K562 (cell line): ENCODE data around the gene BICDL1. TPM values are rescaled to one million over a fixed set of nuclear protein-coding genes. Genes with fewer than 3 reads are reported as not detected.

ENCODE experiments used
- ATAC-seq: fragments of 200-7000 bp; cut with Tn5 transposase; 3 replicates; pipeline ENCODE4 v1.9.1; 2020; ENCODE audit warnings: moderate library complexity
- BruUV-seq: library from RNA; stranded (reverse); fragments of 400-500 nt; replicated peaks from 2 replicates; lab custom pipeline; 2021; lab: Mats Ljungman, UMichigan
- CTCF ChIA-PET: fragments of 300-600 bp; formaldehyde crosslinking; extraction: SDS; loops from one replicate; lab custom pipeline; 2021; ENCODE audit warnings: low intra/inter-chr PET ratio; lab: Yijun Ruan, JAX
- POLR2A ChIA-PET: fragments of 300-600, 350-650 bp; sonication (Branson Sonifier 250); formaldehyde crosslinking; extraction: SDS; loops from one replicate; lab custom pipeline; 2021; ENCODE audit warnings: antibody characterized with exemption, inconsistent platforms; lab: Yijun Ruan, JAX
- DNase-seq, 4 experiments: peaks; one replicate each; pipeline versions ENCODE4 v3.0.0 to v3.0.0-alpha.2; 2011 to 2018; ENCODE audit warnings: low spot score in 3 of 4, mixed read lengths in 3 of 4; ENCODE audit errors: extremely low read depth in 1 of 4
- FAIRE-seq: peaks from 2 replicates; lab custom pipeline; 2011; peaks lifted over from hg19 to GRCh38; lab: Jason Lieb, UNC
- H2AFZ ChIP-seq: 2 replicates; pipeline ENCODE4 v1.6.0; 2011; ENCODE audit warnings: low read depth, low read length, control low read depth, inconsistent platforms
- H3K27ac ChIP-seq: fragments of 200-600 bp; 3 replicates; pipeline ENCODE4 v1.8.0; 2011; ENCODE audit warnings: low read depth, mild to moderate bottlenecking, control low read depth, inconsistent platforms, low read length, moderate library complexity, mixed read lengths; ENCODE audit errors: extremely low read depth
- H3K27me3 ChIP-seq, 2 experiments: fragments of 300-600 bp in 1 of 2; 2 replicates in 1 of 2; 3 replicates in 1 of 2; pipeline versions ENCODE4 v1.6.0 to v1.8.0; 2011; ENCODE audit warnings: inconsistent platforms in 2 of 2, low read length in 2 of 2, mild to moderate bottlenecking in 1 of 2, mixed read lengths in 1 of 2, moderate library complexity in 1 of 2; ENCODE audit not compliant: control insufficient read depth in 2 of 2, insufficient read depth in 2 of 2
- H3K36me3 ChIP-seq: fragments of 300-600 bp; 3 replicates; pipeline ENCODE4 v1.8.0; 2011; ENCODE audit warnings: mild to moderate bottlenecking, low read length, inconsistent platforms; ENCODE audit not compliant: control insufficient read depth, insufficient read depth
- H3K4me1 ChIP-seq, 2 experiments: fragments of 200-600 bp in 1 of 2; replicated peaks in 1 of 2; 2 replicates in 1 of 2; 3 replicates in 1 of 2; pipeline versions ENCODE4 v1.5.1 to v1.8.0; 2011; ENCODE audit warnings: inconsistent platforms in 2 of 2, low read length in 2 of 2, mild to moderate bottlenecking in 1 of 2, mixed read lengths in 1 of 2, moderate library complexity in 1 of 2; ENCODE audit not compliant: control insufficient read depth in 2 of 2, insufficient read depth in 2 of 2
- H3K4me2 ChIP-seq: 2 replicates; pipeline ENCODE4 v1.6.1; 2011; ENCODE audit warnings: low read length, control low read depth, inconsistent platforms, mixed read lengths; ENCODE audit not compliant: insufficient read depth
- H3K4me3 ChIP-seq: fragments of 200-600 bp; sonication (generic), shearing (Covaris generic); 2 replicates; pipeline ENCODE4 v1.5.1; 2016; ENCODE audit warnings: control low read depth, inconsistent platforms
- H3K79me2 ChIP-seq: fragments of 200-600 bp; 3 replicates; pipeline ENCODE4 v1.8.0; 2011; ENCODE audit warnings: low read length, inconsistent platforms; ENCODE audit not compliant: control insufficient read depth, insufficient read depth
- H3K9ac ChIP-seq, 2 experiments: 2 replicates each; pipeline versions ENCODE4 v1.6.0 to v1.6.1; 2011; ENCODE audit warnings: low read depth in 2 of 2, low read length in 2 of 2, control low read depth in 1 of 2, inconsistent platforms in 1 of 2, mild to moderate bottlenecking in 1 of 2, mixed read lengths in 1 of 2; ENCODE audit not compliant: insufficient read depth in 1 of 2
- H3K9me1 ChIP-seq: one replicate; pipeline ENCODE4 v1.6.0; 2011; ENCODE audit warnings: inconsistent platforms, mild to moderate bottlenecking, low read length, moderate library complexity; ENCODE audit not compliant: control insufficient read depth, insufficient read depth
- H3K9me3 ChIP-seq: replicated peaks from 2 replicates; pipeline ENCODE4 v1.5.1; 2011; ENCODE audit warnings: low read depth, low read length, inconsistent platforms; ENCODE audit not compliant: control insufficient read depth, insufficient read depth
- H4K20me1 ChIP-seq: replicated peaks from 2 replicates; pipeline ENCODE4 v1.6.1; 2011; ENCODE audit warnings: low read length, inconsistent platforms, mixed read lengths; ENCODE audit not compliant: control insufficient read depth, insufficient read depth
- DEAF1 ChIP-seq: fragments of 450-650 bp; formaldehyde crosslinking; IDR thresholded peaks from 2 replicates; pipeline ENCODE4 v1.4.0; 2020; ENCODE audit warnings: mild to moderate bottlenecking, moderate library complexity
- DPF2 ChIP-seq: fragments of 450-650 bp; IDR thresholded peaks from 2 replicates; pipeline ENCODE4 v1.6.1; 2016
- LEF1 ChIP-seq: fragments of 450-650 bp; IDR thresholded peaks from 2 replicates; pipeline ENCODE4 v1.6.1; 2016; ENCODE audit warnings: mild to moderate bottlenecking
- PHB2 ChIP-seq: fragments of 450-650 bp; IDR thresholded peaks from 2 replicates; pipeline ENCODE4 v1.6.1; 2017; ENCODE audit warnings: low read depth
- USF2 ChIP-seq: sonication (generic); formaldehyde crosslinking; IDR thresholded peaks from 2 replicates; pipeline ENCODE4 v1.5.0; 2020; ENCODE audit warnings: missing genetic modification reagents
- ZBTB11 ChIP-seq, 3 experiments: fragments of 200-800 bp in 1 of 3; fragments of 250-450 bp in 1 of 3; fragments of 450-650 bp in 1 of 3; sonication (Bioruptor Pico) in 1 of 3; sonication (Bioruptor generic) in 1 of 3; formaldehyde crosslinking in 1 of 3; IDR thresholded peaks; 2 replicates each; pipeline versions ENCODE4 v1.6.1 to v1.8.0; 2016 to 2022; ENCODE audit warnings: mild to moderate bottlenecking in 2 of 3, missing genetic modification characterization in 2 of 3, missing compliant biosample characterization in 1 of 3, moderate library complexity in 1 of 3
- ZNF407 ChIP-seq: fragments of 450-650 bp; IDR thresholded peaks from 2 replicates; pipeline ENCODE4 v1.6.1; 2016; ENCODE audit warnings: low read depth
- WGBS: fragments of 100-300 bp; shearing (Covaris generic); methylation state at CpG from one replicate; pipeline ENCODE4 v1.1.6; 2016; ENCODE audit warnings: low coverage, mixed read lengths; ENCODE audit not compliant: insufficient coverage; ENCODE audit errors: missing lambda C conversion rate; 5-methylcytosine and 5-hydroxymethylcytosine counted together
- in situ Hi-C: fragments of 300-500 bp; cut with MboI; formaldehyde crosslinking; loops from 4 replicates; pipeline ENCODE4 v1.15.0; 2018; ENCODE audit warnings: inconsistent platforms, mixed read lengths
- intact Hi-C: fragments of 100-400 bp; cut with micrococcal nuclease; formaldehyde crosslinking; loops from 2 replicates; pipeline ENCODE4 v1.14.2; 2022
- polyA plus RNA-seq, 8 experiments: library from polyadenylated mRNA; depleted of rRNA in 4 of 8; stranded (reverse) in 5 of 8; unstranded in 3 of 8; fragments of >200 nt; fragmentation: Nextera tagmentation in 2 of 8; fragmentation: Illumina TruSeq in 1 of 8; extraction: Ambion mirVana in 2 of 8; extraction: Trizol in 1 of 8; gene quantifications; 2 replicates each; pipeline versions ENCODE4 v1.2.1 to v1.2.3, GENCODE V29; 2011 to 2014; ENCODE audit warnings: inconsistent platforms in 1 of 8, missing spikeins in 1 of 8
- total RNA-seq, 7 experiments: library from RNA; depleted of rRNA in 6 of 7; stranded (reverse); fragments of >200 nt in 6 of 7; fragmentation: Illumina TruSeq in 2 of 7; extraction: Trizol in 2 of 7; gene quantifications; 2 replicates each; pipeline versions ENCODE4 v1.2.1 to v1.2.3, GENCODE V29; 2011 to 2021; ENCODE audit warnings: low replicate concordance in 1 of 7

BICDL1 gene
- total and polyA plus RNA-seq, 9 of the 15 experiments (the other 6 are each of a cell fraction or from before 2014, with no cell fraction given) = 0.06 to 2.0 (median 0.58) TPM

- Histone ChIP-seq H3K27me3 (peaks cover 14 to 36% of the 10 kb centered on the region in 2 experiments), H3K9me3 (no peaks in the 10 kb centered on the region), H3K4me2 (no peak overlapping the region), H3K9me1 (no peaks in the 10 kb centered on the region), H2AFZ (no peak overlapping the region), H3K36me3 (no peaks in the 10 kb centered on the region), H3K79me2 (no peaks in the 10 kb centered on the region), H3K9ac (0 out of 4 replicates have a peak overlapping the region, but pooled peaks of 1 of the 2 experiments have one; percentile 35), H3K4me3 (no peak overlapping the region), H3K27ac (no peak overlapping the region), H3K4me1 (no peaks in the 10 kb centered on the region; a peak in 1 of 5 replicates), H4K20me1 (no peaks in the 10 kb centered on the region)
- POLR2A ChIA-PET = interaction anchor here (0.6 kb wide), 1 partner anchor 258 kb away, joined by 3 read pairs; no protein-coding TSS in a partner anchor
- FAIRE-seq = no peak
- in situ Hi-C loops (no loop called here), intact Hi-C loops (no loop called here)
- no peak for TF ChIP-seq ZBTB11 (CRISPR knock-in tag; IDR thresholded peaks at IDR 0.05)
- TF ChIP-seq DPF2 = no peak
- TF ChIP-seq ZNF407 = no peak
- TF ChIP-seq PHB2 = no peak
- TF ChIP-seq LEF1 = no peak
- no peak for TF ChIP-seq DEAF1 (CRISPR knock-in tag)
- peak; percentile 23; the same call in 1 of the 2 replicates for TF ChIP-seq USF2 (CRISPR knock-in tag)
- CTCF ChIA-PET = no interaction called here
- BruUV-seq = no TSS peak
- no peak for ATAC-seq
- 20% methylated on average over 7 of the region's 7 CpGs for WGBS
- no peak for DNase-seq
Measured at GRCh38 chr12:119942386-119942785, 46.6 kb upstream of the BICDL1 start.
